Lower leg skin (tissue), 4 donors: ENCODE results near the gene OR5AU1. TPM values are rescaled to one million over a fixed set of nuclear protein-coding genes. Genes with fewer than 3 reads are reported as not detected.

Source experiments
- DNase-seq, 2 donors: peaks; one replicate each; pipeline ENCODE4 v3.0.0-alpha.2; 2019; ENCODE audit warnings: low spot score in 2 of 2
- H3K4me3 ChIP-seq: fragments of 200-600 bp; sonication (generic); 2 replicates; pipeline ENCODE4 v1.5.1; 2017; ENCODE audit warnings: mild to moderate bottlenecking, low read depth; ENCODE audit not compliant: poor library complexity, severe bottlenecking
- CTCF ChIP-seq, 3 donors: fragments of 450-650 bp; IDR thresholded peaks; one replicate each; pipeline ENCODE4 v1.5.1; 2016; ENCODE audit warnings: antibody characterized with exemption in 3 of 3, mild to moderate bottlenecking in 3 of 3, moderate library complexity in 2 of 3
- POLR2A ChIP-seq, 2 donors: fragments of 450-650 bp; IDR thresholded peaks; one replicate each; pipeline ENCODE4 v1.6.1; 2016 to 2017; ENCODE audit warnings: antibody characterized with exemption in 2 of 2, mild to moderate bottlenecking in 1 of 2, moderate library complexity in 1 of 2
- WGBS, 2 donors: methylation state at CpG; one replicate each; pipeline ENCODE4 v1.1.5; 2018; 5-methylcytosine and 5-hydroxymethylcytosine counted together
- intact Hi-C: fragments of 100-400 bp; cut with DNase I; formaldehyde crosslinking; loops from one replicate; pipeline ENCODE4 v1.15.0; 2023; ENCODE audit warnings: low total_unique reads
- total RNA-seq, 4 donors: library from RNA; depleted of rRNA; stranded (reverse); fragments of >200 nt; gene quantifications; one replicate each; pipeline ENCODE4 v1.1.0, GENCODE V29; 2016

OR5AU1 gene
- total RNA-seq, 4 donors from 2014 or later, result 0.17 TPM; not detected in 3

GRCh38 chr14:21107283-21107800 is 48.5 kb downstream of the OR5AU1 start:
- intact Hi-C loops, result no loop called here
- WGBS, 2 donors, result 39 to 46% methylated on average over 5 of the region's 5 CpGs
- TF ChIP-seq POLR2A (IDR thresholded peaks at IDR 0.05), result no peak
- no peak for TF ChIP-seq CTCF (IDR thresholded peaks at IDR 0.05)
- no peak for DNase-seq
- no peak overlapping the region for H3K4me3 ChIP-seq

- H3K4me3 ChIP-seq, result no peak overlapping the region
- TF ChIP-seq CTCF (IDR thresholded peaks at IDR 0.05) (peak in 1 of 3 donors; percentile 45), POLR2A (IDR thresholded peaks at IDR 0.05) (no peak)
- intact Hi-C loops, result no loop called here
- peak; percentile 80 to 96 for DNase-seq
- WGBS, 2 donors, result 9 to 14% methylated on average over 11 of the region's 11 CpGs
Measured at GRCh38 chr14:21106498-21107282, 49.2 kb downstream of the OR5AU1 start.

GRCh38 chr14:21106176-21106497 is 49.7 kb downstream of the OR5AU1 start:
- TF ChIP-seq POLR2A (IDR thresholded peaks at IDR 0.05) (no peak), CTCF (IDR thresholded peaks at IDR 0.05) (no peak)
- H3K4me3 ChIP-seq, result no peak overlapping the region
- WGBS, 2 donors, result 36 to 40% methylated on average over 4 of the region's 4 CpGs
- intact Hi-C loops, result no loop called here
- no peak for DNase-seq

GRCh38 chr14:21105095-21105494 is 50.8 kb downstream of the OR5AU1 start:
- 81 to 82% methylated on average over 8 of the region's 8 CpGs for WGBS, 2 donors
- intact Hi-C loops, result no loop called here
- no peak overlapping the region for H3K4me3 ChIP-seq
- no peak for TF ChIP-seq CTCF (IDR thresholded peaks at IDR 0.05)
- no peak for TF ChIP-seq POLR2A (IDR thresholded peaks at IDR 0.05)
- no peak for DNase-seq

Other genes starting within 250 kb of the OR5AU1 start
- under 1 TPM in 1 of 4 donors, not detected in 3; 0.96 TPM for gene RNASE2, start 200.6 kb downstream of the OR5AU1 start, total RNA-seq
- gene METTL17, start 166.1 kb downstream of the OR5AU1 start, total RNA-seq, result 100 to 1,000 TPM in 2 of 4 donors, 10 to 100 TPM in 2; 73.0 to 152 (median 91.6) TPM
- gene SLC39A2, start 156.8 kb downstream of the OR5AU1 start, total RNA-seq, result 100 to 1,000 TPM in 1 of 4 donors, 10 to 100 TPM in 3; 25.3 to 117 (median 46.9) TPM
- 100 to 1,000 TPM; 186 to 475 (median 282) TPM for gene NDRG2, start 131.0 kb downstream of the OR5AU1 start, total RNA-seq
- under 1 TPM in 1 of 4 donors, not detected in 3; 0.71 TPM for gene TPPP2, start 125.8 kb downstream of the OR5AU1 start, total RNA-seq
- not detected for gene RNASE13, start 121.3 kb downstream of the OR5AU1 start, total RNA-seq
- gene RNASE7, start 113.7 kb downstream of the OR5AU1 start, total RNA-seq, result 10 to 100 TPM; 34.1 to 83.3 (median 47.8) TPM
- gene RNASE8, start 98.2 kb downstream of the OR5AU1 start, total RNA-seq, result not detected
- 10 to 100 TPM in 3 of 4 donors, 1 to 10 TPM in 1; 7.5 to 21.2 (median 14.4) TPM for gene ARHGEF40, start 85.8 kb downstream of the OR5AU1 start, total RNA-seq
- 10 to 100 TPM; 56.9 to 89.9 (median 82.2) TPM for gene ZNF219, start 57.4 kb downstream of the OR5AU1 start, total RNA-seq
- gene TMEM253, start 55.0 kb downstream of the OR5AU1 start, total RNA-seq, result 1 to 10 TPM in 1 of 4 donors, under 1 TPM in 1, not detected in 2; 0.39 to 1.0 TPM
- gene HNRNPC, start 113.4 kb upstream of the OR5AU1 start, total RNA-seq, result 100 to 1,000 TPM; 312 to 425 (median 376) TPM
- gene RPGRIP1, start 124.0 kb upstream of the OR5AU1 start, total RNA-seq, result 1 to 10 TPM in 1 of 4 donors, under 1 TPM in 1, not detected in 2; 0.21 to 2.6 TPM
- 10 to 100 TPM; 35.7 to 50.3 (median 45.8) TPM for gene SUPT16H, start 228.0 kb upstream of the OR5AU1 start, total RNA-seq